SK-N-SH (cell line): ENCODE results near the gene SMAD7. TPM values are rescaled to one million over a fixed set of nuclear protein-coding genes. Genes with fewer than 3 reads are reported as not detected.

ENCODE experiments used
- CTCF ChIA-PET: fragments of 300-600, 350-600 bp; formaldehyde crosslinking; extraction: SDS; loops from one replicate; lab custom pipeline; 2021; lab: Yijun Ruan, JAX
- POLR2A ChIA-PET: fragments of 350-600 bp; sonication (Branson Sonifier 250); formaldehyde crosslinking; extraction: SDS; loops from one replicate; lab custom pipeline; 2020; ENCODE audit warnings: antibody characterized with exemption, inconsistent platforms; lab: Yijun Ruan, JAX
- DNase-seq: peaks from one replicate; pipeline ENCODE4 v3.0.0; 2012
- H2AFZ ChIP-seq: fragments of 200-600 bp; sonication (generic); 2 replicates; pipeline ENCODE4 v1.8.1; 2016; ENCODE audit warnings: antibody characterized with exemption, mild to moderate bottlenecking, low read depth
- H3F3A ChIP-seq: fragments of 200-600 bp; sonication (generic); replicated peaks from 2 replicates; pipeline ENCODE3; 2016; ENCODE audit warnings: antibody characterized with exemption, mild to moderate bottlenecking; ENCODE audit not compliant: insufficient read depth
- H3K27ac ChIP-seq, 2 experiments: fragments of 200-500 bp in 1 of 2; fragments of 200-600 bp in 1 of 2; sonication (Bioruptor generic) in 1 of 2; sonication (generic), shearing (Covaris generic) in 1 of 2; 2 replicates each; pipeline versions ENCODE4 v1.5.1 to v1.6.1; 2014 to 2016; ENCODE audit warnings: low read depth in 2 of 2, inconsistent platforms in 1 of 2, low read length in 1 of 2, mild to moderate bottlenecking in 1 of 2, mixed read lengths in 1 of 2
- H3K27me3 ChIP-seq: fragments of 200-600 bp; sonication (generic), shearing (Covaris generic); 2 replicates; pipeline ENCODE4 v1.6.1; 2016; ENCODE audit warnings: mixed run types; ENCODE audit not compliant: insufficient read depth
- H3K36me3 ChIP-seq, 2 experiments: fragments of 200-500 bp in 1 of 2; fragments of 200-600 bp in 1 of 2; sonication (Bioruptor generic) in 1 of 2; sonication (generic) in 1 of 2; replicated peaks in 1 of 2; 2 replicates each; pipeline versions ENCODE3 to v1.5.1; 2014 to 2016; ENCODE audit warnings: low read length in 1 of 2, mild to moderate bottlenecking in 1 of 2; ENCODE audit not compliant: insufficient read depth in 2 of 2, control insufficient read depth in 1 of 2
- H3K4me1 ChIP-seq, 2 experiments: fragments of 200-500 bp in 1 of 2; fragments of 200-600 bp in 1 of 2; sonication (Bioruptor generic) in 1 of 2; sonication (generic), shearing (Covaris generic) in 1 of 2; 2 replicates each; pipeline versions ENCODE4 v1.5.1 to v1.6.1; 2014 to 2016; ENCODE audit warnings: low read depth in 1 of 2, low read length in 1 of 2, mixed run types in 1 of 2; ENCODE audit not compliant: insufficient read depth in 2 of 2, control insufficient read depth in 1 of 2
- H3K4me2 ChIP-seq: fragments of 200-600 bp; sonication (generic), shearing (Covaris generic); 2 replicates; pipeline ENCODE4 v1.6.1; 2017; ENCODE audit warnings: mixed run types
- H3K4me3 ChIP-seq, 2 experiments: fragments of 200-500 bp in 1 of 2; fragments of 200-600 bp in 1 of 2; sonication (Bioruptor generic) in 1 of 2; sonication (generic), shearing (Covaris generic) in 1 of 2; 2 replicates each; pipeline versions ENCODE4 v1.5.1 to v1.8.1; 2014 to 2016; ENCODE audit warnings: low read depth in 2 of 2, inconsistent platforms in 1 of 2, low read length in 1 of 2, mild to moderate bottlenecking in 1 of 2, mixed read lengths in 1 of 2, moderate library complexity in 1 of 2
- H3K79me2 ChIP-seq: fragments of 200-600 bp; sonication (generic); 2 replicates; pipeline ENCODE4 v1.8.1; 2017; ENCODE audit warnings: mild to moderate bottlenecking; ENCODE audit not compliant: insufficient read depth
- H3K9ac ChIP-seq: fragments of 200-600 bp; sonication (generic); 2 replicates; pipeline ENCODE4 v1.6.1; 2017; ENCODE audit warnings: mixed run types
- H3K9me2 ChIP-seq: fragments of 200-600 bp; sonication (generic); 2 replicates; pipeline ENCODE4 v1.6.1; 2017; ENCODE audit warnings: mixed run types
- H3K9me3 ChIP-seq: fragments of 200-600 bp; sonication (generic); 2 replicates; pipeline ENCODE4 v1.6.1; 2017; ENCODE audit warnings: mixed run types, mild to moderate bottlenecking, moderate library complexity
- H4K20me1 ChIP-seq: fragments of 200-600 bp; sonication (generic); 2 replicates; pipeline ENCODE4 v1.6.1; 2017; ENCODE audit warnings: mild to moderate bottlenecking, mixed run types; ENCODE audit not compliant: insufficient read depth
- CHD2 ChIP-seq: fragments of 150-350 bp; IDR thresholded peaks from 2 replicates; pipeline ENCODE4 v1.6.1; 2018; ENCODE audit warnings: low read length; ENCODE audit not compliant: partially characterized antibody
- EP300 ChIP-seq, 2 experiments: IDR thresholded peaks; 2 replicates each; pipeline versions ENCODE4 v1.4.0 to v1.6.1; 2012; ENCODE audit warnings: borderline replicate concordance in 1 of 2, low read depth in 1 of 2, low read length in 1 of 2
- FOSL2 ChIP-seq: IDR thresholded peaks from 2 replicates; pipeline ENCODE4 v1.4.0; 2012; ENCODE audit warnings: low read depth, mild to moderate bottlenecking, moderate library complexity, borderline replicate concordance
- GABPA ChIP-seq: IDR thresholded peaks from 2 replicates; pipeline ENCODE4 v1.4.0; 2012; ENCODE audit warnings: low read depth, mild to moderate bottlenecking
- JUND ChIP-seq: IDR thresholded peaks from 2 replicates; pipeline ENCODE4 v1.4.0; 2012
- MEF2A ChIP-seq: IDR thresholded peaks from 2 replicates; pipeline ENCODE4 v1.4.0; 2012; ENCODE audit warnings: low read depth, borderline replicate concordance
- MXI1 ChIP-seq: IDR thresholded peaks from 2 replicates; pipeline ENCODE4 v1.6.1; 2012; ENCODE audit warnings: mild to moderate bottlenecking, low read depth, low read length, improper control_type of control experiment
- NFIC ChIP-seq: IDR thresholded peaks from 2 replicates; pipeline ENCODE4 v1.4.0; 2012; ENCODE audit warnings: borderline replicate concordance
- PBX3 ChIP-seq: IDR thresholded peaks from 2 replicates; pipeline ENCODE4; 2012
- POLR2AphosphoS5 ChIP-seq: IDR thresholded peaks from 2 replicates; pipeline ENCODE4 v1.6.1; 2012; ENCODE audit warnings: low read depth, low read length
- RCOR1 ChIP-seq: fragments of 150-350 bp; IDR thresholded peaks from 2 replicates; pipeline ENCODE4 v1.6.1; 2017; ENCODE audit warnings: antibody characterized with exemption, low read length
- REST ChIP-seq: IDR thresholded peaks from 2 replicates; pipeline ENCODE4 v1.6.1; 2012; ENCODE audit warnings: mild to moderate bottlenecking, low read depth, low read length, moderate library complexity
- RFX5 ChIP-seq: IDR thresholded peaks from 2 replicates; pipeline ENCODE4 v1.6.1; 2012; ENCODE audit warnings: mild to moderate bottlenecking, improper control_type of control experiment, low read length
- RXRA ChIP-seq: IDR thresholded peaks from 2 replicates; pipeline ENCODE4 v1.4.0; 2012; ENCODE audit warnings: low read depth, mild to moderate bottlenecking, borderline replicate concordance
- TCF12 ChIP-seq: IDR thresholded peaks from 2 replicates; pipeline ENCODE4 v1.4.0; 2012
- TEAD4 ChIP-seq: IDR thresholded peaks from 2 replicates; pipeline ENCODE4 v1.4.0; 2012; ENCODE audit warnings: mild to moderate bottlenecking, borderline replicate concordance; ENCODE audit not compliant: insufficient read depth
- USF1 ChIP-seq: IDR thresholded peaks from 2 replicates; pipeline ENCODE4 v1.4.0; 2012; ENCODE audit warnings: low read depth, borderline replicate concordance
- YY1 ChIP-seq: IDR thresholded peaks from 2 replicates; pipeline ENCODE4 v1.4.0; 2012; ENCODE audit warnings: low read depth, mild to moderate bottlenecking
- WGBS: methylation state at CpG from one replicate; pipeline ENCODE4 v1.1.6; 2017; ENCODE audit warnings: low lambda C conversion rate; 5-methylcytosine and 5-hydroxymethylcytosine counted together
- polyA plus RNA-seq, 3 experiments: library from polyadenylated mRNA; depleted of rRNA; stranded (reverse); fragments of >200 nt; gene quantifications; 2 replicates each; pipeline ENCODE4 v1.2.3, GENCODE V29; 2012

The SMAD7 gene
- polyA plus RNA-seq, 1 of the 3 experiments (the other 2 are of a cell fraction): 20.0 TPM

GRCh38 chr18:48946329-48946835 lies 4.4 kb downstream of the SMAD7 start:
- H3F3A ChIP-seq: peaks cover 72% of the 10 kb centered on the region
- no peak overlapping the region for H2AFZ ChIP-seq
- H3K4me2 ChIP-seq: peak overlapping the region; percentile 91
- peaks cover 97% of the 10 kb centered on the region for H4K20me1 ChIP-seq
- peak overlapping the region; percentile 92 to 98 for H3K4me3 ChIP-seq
- peak; percentile 82 for DNase-seq
- H3K9me3 ChIP-seq: no peaks in the 10 kb centered on the region
- peaks cover 99% of the 10 kb centered on the region for H3K79me2 ChIP-seq
- peak; percentile 14 for TF ChIP-seq CHD2
- TF ChIP-seq NFIC: peak; percentile 70
- 0 out of 2 replicates have a peak, but pooled peaks have one; percentile 26 for TF ChIP-seq TEAD4
- peak; percentile 75 for TF ChIP-seq PBX3
- TF ChIP-seq RCOR1: peak; percentile 33
- peak; percentile 62; the same call in 1 of the 2 replicates for TF ChIP-seq TCF12
- peak in 1 of 2 experiments; percentile 24; a peak in 2 of 4 replicates for TF ChIP-seq EP300 (IDR thresholded peaks at IDR 0.05; ENCODE audit: borderline replicate concordance in 1 of 2, low read depth in 1 of 2, low read length in 1 of 2)
- no peak; the same call in 1 of the 2 replicates for TF ChIP-seq MXI1
- peak; percentile 32; the same call in 1 of the 2 replicates for TF ChIP-seq POLR2AphosphoS5
- no peak for TF ChIP-seq RFX5
- no peak for TF ChIP-seq RXRA
- TF ChIP-seq FOSL2: no peak
- no peak for TF ChIP-seq MEF2A
- no peak for TF ChIP-seq REST
- TF ChIP-seq GABPA: no peak
- TF ChIP-seq JUND: peak; percentile 16; the same call in 1 of the 2 replicates
- TF ChIP-seq YY1: no peak
- no peak for TF ChIP-seq USF1
- ChIA-PET CTCF (interaction anchor here (0.8 to 4.4 kb wide), 4 partner anchors 51 to 471 kb away, joined by 3 to 16 read pairs (median 4); no protein-coding TSS in a partner anchor), POLR2A (interaction anchor here (0.9 to 1.3 kb wide), 2 partner anchors 16 to 86 kb away, joined by 3 read pairs; no protein-coding TSS in a partner anchor)
- no peaks in the 10 kb centered on the region for H3K27me3 ChIP-seq
- peak overlapping the region; percentile 91 for H3K9ac ChIP-seq
- peaks cover 30 to 61% of the 10 kb centered on the region in 2 experiments for H3K36me3 ChIP-seq
- no peaks in the 10 kb centered on the region for H3K9me2 ChIP-seq
- 3% methylated on average over 8 of the region's 8 CpGs for WGBS
- H3K27ac ChIP-seq: peak overlapping the region; percentile 84 to 96
- H3K4me1 ChIP-seq: peaks cover 39 to 57% of the 10 kb centered on the region in 2 experiments
